ENCODE data around the gene KRT32. TPM values are rescaled to one million over a fixed set of nuclear protein-coding genes. Genes with fewer than 3 reads are reported as not detected.

The KRT32 gene
- total RNA-seq, 1 experiment from 2014 or later, result 0.06 TPM

GRCh38 chr17:41492771-41493170 lies 25.6 kb upstream of the KRT32 start:
- peak; percentile 74 for DNase-seq (ENCODE audit: low read depth)

GRCh38 chr17:41492351-41492750 lies 25.2 kb upstream of the KRT32 start:
- DNase-seq (ENCODE audit: low read depth), result no peak

GRCh38 chr17:41491476-41491875 lies 24.3 kb upstream of the KRT32 start:
- no peak for DNase-seq (ENCODE audit: low read depth)

GRCh38 chr17:41490000-41490990 lies 23.1 kb upstream of the KRT32 start:
- no peak for DNase-seq (ENCODE audit: low read depth)

GRCh38 chr17:41489531-41489930 lies 22.3 kb upstream of the KRT32 start, which contains the start of gene KRT36:
TSS of gene KRT36 (minus strand) at chr17:41489910. CDS start at chr17:41489864, 46 bp downstream.
- DNase-seq (ENCODE audit: low read depth), result no peak

GRCh38 chr17:41486809-41487530 lies 19.8 kb upstream of the KRT32 start:
- peak; percentile 40 for DNase-seq (ENCODE audit: low read depth)

- no peak for DNase-seq (ENCODE audit: low read depth)
Measured at GRCh38 chr17:41486316-41486715, 19.1 kb upstream of the KRT32 start.

GRCh38 chr17:41484920-41485904 lies 18.0 kb upstream of the KRT32 start:
- DNase-seq (ENCODE audit: low read depth), result no peak

- no peak for DNase-seq (ENCODE audit: low read depth)
Measured at GRCh38 chr17:41483991-41484826, 17.0 kb upstream of the KRT32 start.

- DNase-seq (ENCODE audit: low read depth), result no peak
Measured at GRCh38 chr17:41483531-41483930, 16.3 kb upstream of the KRT32 start.

- DNase-seq (ENCODE audit: low read depth), result no peak
Measured at GRCh38 chr17:41481036-41481435, 13.8 kb upstream of the KRT32 start, which contains the start of gene KRT35. TSS of gene KRT35 (minus strand) at chr17:41481151. CDS start at chr17:41481097, 54 bp downstream.

- DNase-seq (ENCODE audit: low read depth), result no peak
Measured at GRCh38 chr17:41480581-41480980, 13.4 kb upstream of the KRT32 start.

GRCh38 chr17:41480136-41480535 lies 12.9 kb upstream of the KRT32 start:
- DNase-seq (ENCODE audit: low read depth), result no peak

GRCh38 chr17:41478237-41478636 lies 11.1 kb upstream of the KRT32 start:
- no peak for DNase-seq (ENCODE audit: low read depth)

- DNase-seq (ENCODE audit: low read depth), result no peak
Measured at GRCh38 chr17:41476866-41477815, 10.0 kb upstream of the KRT32 start.

- DNase-seq (ENCODE audit: low read depth), result no peak
Measured at GRCh38 chr17:41475421-41475820, 8.2 kb upstream of the KRT32 start.

- no peak for DNase-seq (ENCODE audit: low read depth)
Measured at GRCh38 chr17:41474863-41475262, 7.7 kb upstream of the KRT32 start.

- DNase-seq (ENCODE audit: low read depth), result no peak
Measured at GRCh38 chr17:41468346-41468745, 1.2 kb upstream of the KRT32 start.

- no peak for DNase-seq (ENCODE audit: low read depth)
Measured at GRCh38 chr17:41467561-41467960, 375 bp upstream of the KRT32 start.
